ENCODE results near the gene YARS1.

The YARS1 gene

DNA sequence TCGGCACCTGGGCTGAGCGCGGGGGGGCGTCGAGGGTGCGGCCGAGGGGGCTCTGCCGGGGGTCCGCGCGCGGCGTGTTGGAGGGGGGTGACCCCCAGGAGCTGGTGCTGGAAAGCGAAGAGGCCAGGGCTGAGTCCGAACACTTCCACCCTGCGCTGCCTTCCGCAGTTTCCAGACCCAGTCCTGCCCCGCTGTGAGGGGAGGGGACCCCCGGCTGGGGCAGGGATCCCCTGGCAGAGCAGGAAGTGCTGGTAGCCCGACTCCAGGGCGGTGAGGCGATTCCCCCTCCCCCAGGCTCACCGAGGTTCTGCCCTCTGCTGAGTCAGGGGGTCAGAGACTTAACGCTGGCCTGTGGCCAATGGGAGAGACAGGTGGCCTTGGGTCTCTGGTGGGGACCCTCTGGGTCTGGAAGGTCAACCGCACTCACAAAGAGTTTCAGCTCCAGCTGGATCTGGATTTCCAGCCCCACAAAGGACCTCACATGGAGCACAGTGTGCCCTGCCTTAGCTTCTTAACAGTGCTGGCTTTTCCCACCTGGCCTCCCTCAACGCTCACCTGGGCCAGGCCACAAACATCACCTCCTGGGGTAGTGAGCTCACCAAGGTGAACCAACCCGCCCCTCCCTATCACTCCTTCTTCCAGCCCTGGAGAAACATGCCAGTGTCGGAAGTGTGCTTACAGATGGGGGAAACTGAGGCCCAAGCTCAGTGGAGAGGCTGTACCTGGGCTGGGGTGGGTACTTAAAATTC lies 74.8 kb downstream of the YARS1 start:
- no peak for DNase-seq
- H4K91ac ChIP-seq (ENCODE audit: low read length) = peak overlapping the region; percentile 72
- H2AK5ac ChIP-seq (ENCODE audit: low read length, severe bottlenecking) = peak overlapping the region; percentile 89
- H3K36me3 ChIP-seq (ENCODE audit: control insufficient read depth in 1 of 2, insufficient read depth in 2 of 2, low read depth in 1 of 2, low read length in 2 of 2) = peaks cover 0 to 4% of the 10 kb centered on the region in 2 experiments
- peak overlapping the region in 1 of 2 experiments; percentile 78 for H3K23ac ChIP-seq (ENCODE audit: low read length in 2 of 2)
- H3K4me2 ChIP-seq (ENCODE audit: low read length, poor library complexity, severe bottlenecking) = peak overlapping the region; percentile 86
- peak overlapping the region; percentile 85 for H3K9ac ChIP-seq (ENCODE audit: low read length)
- peaks cover 0 to 4% of the 10 kb centered on the region in 2 experiments for H3K27me3 ChIP-seq (ENCODE audit: control insufficient read depth in 1 of 2, insufficient read depth in 1 of 2, low read length in 2 of 2)
- peaks cover 21% of the 10 kb centered on the region for H3K79me1 ChIP-seq (replicated peaks; ENCODE audit: low read length, poor library complexity, severe bottlenecking)
- no peak overlapping the region for H2BK120ac ChIP-seq (ENCODE audit: low read depth, low read length)
- peak overlapping the region; percentile 2 to 93 for H3K18ac ChIP-seq (ENCODE audit: low read depth in 1 of 2, low read length in 2 of 2)
- no peaks in the 10 kb centered on the region for H3K9me3 ChIP-seq (ENCODE audit: control insufficient read depth, low read length)
- peak overlapping the region; percentile 36 to 81 for H3K14ac ChIP-seq (ENCODE audit: low read length in 2 of 2)
- H2AFZ ChIP-seq (ENCODE audit: low read depth, low read length) = peak overlapping the region; percentile 58
- no peak overlapping the region for H2BK5ac ChIP-seq (ENCODE audit: low read depth, low read length, poor library complexity, severe bottlenecking)
- peak overlapping the region; percentile 17 for H3K27ac ChIP-seq (ENCODE audit: low read length, poor library complexity, severe bottlenecking)
- peaks cover 24% of the 10 kb centered on the region for H3K4me1 ChIP-seq (ENCODE audit: control insufficient read depth, insufficient read depth, low read depth, low read length)
- 13% methylated on average over 27 of the region's 28 CpGs for WGBS
- peak overlapping the region; percentile 58 to 79 for H3K4ac ChIP-seq (ENCODE audit: low read depth in 1 of 2, low read length in 2 of 2)
- peak overlapping the region; percentile 83 to 87 for H3K4me3 ChIP-seq (ENCODE audit: insufficient read depth in 1 of 2, low read depth in 1 of 2, low read length in 2 of 2)
- H2BK15ac ChIP-seq (ENCODE audit: low read depth, poor library complexity, severe bottlenecking) = peak overlapping the region; percentile 12
- peak overlapping the region in 1 of 2 experiments; percentile 57 for H2BK12ac ChIP-seq (ENCODE audit: low read length in 2 of 2)
- H4K8ac ChIP-seq (ENCODE audit: low read length) = peak overlapping the region; percentile 33

DNA sequence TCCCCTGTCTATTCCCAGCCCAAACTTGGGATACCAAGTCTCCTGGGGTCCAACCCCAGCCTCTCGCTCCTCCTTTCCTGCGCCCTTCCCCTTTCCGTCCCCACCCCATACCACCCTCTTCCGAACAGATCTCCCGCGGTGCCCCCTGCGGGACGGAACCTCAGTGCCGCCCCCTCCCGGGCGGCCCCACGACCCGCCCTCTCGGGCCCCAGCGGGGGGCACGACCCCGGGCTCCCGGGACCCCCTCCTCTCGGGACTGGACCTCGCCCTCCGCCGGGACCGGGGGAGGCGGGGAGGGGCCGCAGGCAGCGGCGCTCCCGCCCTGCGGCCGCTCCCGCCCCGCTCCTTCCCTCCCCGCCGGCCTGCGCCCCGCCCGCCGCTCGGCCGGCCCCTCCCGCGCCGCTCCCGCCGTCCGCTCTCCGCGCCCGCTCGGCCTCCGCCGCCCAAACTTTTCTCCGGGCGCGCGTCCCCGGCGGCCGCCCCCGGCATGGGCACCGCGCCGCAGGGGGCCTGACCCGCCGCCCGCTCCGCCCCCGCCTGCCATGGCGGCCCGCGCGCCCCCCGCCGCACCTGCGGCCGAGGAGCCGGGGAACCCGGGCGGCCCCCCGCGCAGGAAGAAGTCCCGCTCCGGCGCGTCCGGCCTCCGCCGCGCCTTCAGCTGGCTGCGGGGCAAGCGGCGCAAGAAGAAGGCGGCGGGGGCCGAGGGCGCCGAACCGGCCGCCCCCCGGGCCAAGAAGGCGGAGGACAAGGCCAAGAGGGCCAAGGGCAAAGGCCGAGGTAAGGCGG lies 75.6 kb downstream of the YARS1 start:
- H4K91ac ChIP-seq (ENCODE audit: low read length) = peak overlapping the region; percentile 72
- H3K4me3 ChIP-seq (ENCODE audit: insufficient read depth in 1 of 2, low read depth in 1 of 2, low read length in 2 of 2) = peak overlapping the region; percentile 83 to 87
- no peak overlapping the region for H2AK5ac ChIP-seq (ENCODE audit: low read length, severe bottlenecking)
- H3K4me1 ChIP-seq (ENCODE audit: control insufficient read depth, insufficient read depth, low read depth, low read length) = peaks cover 24% of the 10 kb centered on the region
- peaks cover 17% of the 10 kb centered on the region for H3K79me1 ChIP-seq (replicated peaks; ENCODE audit: low read length, poor library complexity, severe bottlenecking)
- H2BK5ac ChIP-seq (ENCODE audit: low read depth, low read length, poor library complexity, severe bottlenecking) = no peak overlapping the region
- peak overlapping the region in 1 of 2 experiments; percentile 57 for H2BK12ac ChIP-seq (ENCODE audit: low read length in 2 of 2)
- H2BK15ac ChIP-seq (ENCODE audit: low read depth, poor library complexity, severe bottlenecking) = peak overlapping the region; percentile 86
- peak overlapping the region; percentile 86 for H3K4me2 ChIP-seq (ENCODE audit: low read length, poor library complexity, severe bottlenecking)
- peak overlapping the region in 1 of 2 experiments; percentile 79 for H3K4ac ChIP-seq (ENCODE audit: low read depth in 1 of 2, low read length in 2 of 2)
- H4K8ac ChIP-seq (ENCODE audit: low read length) = peak overlapping the region; percentile 33
- H3K18ac ChIP-seq (ENCODE audit: low read depth in 1 of 2, low read length in 2 of 2) = peak overlapping the region; percentile 2 to 86
- peak overlapping the region; percentile 85 for H3K9ac ChIP-seq (ENCODE audit: low read length)
- peak overlapping the region; percentile 36 to 81 for H3K14ac ChIP-seq (ENCODE audit: low read length in 2 of 2)
- under 1% methylated on average over 50 of the region's 103 CpGs for WGBS
- H3K9me3 ChIP-seq (ENCODE audit: control insufficient read depth, low read length) = no peaks in the 10 kb centered on the region
- DNase-seq = no peak
- peaks cover 0 to 4% of the 10 kb centered on the region in 2 experiments for H3K36me3 ChIP-seq (ENCODE audit: control insufficient read depth in 1 of 2, insufficient read depth in 2 of 2, low read depth in 1 of 2, low read length in 2 of 2)
- no peak overlapping the region for H2BK120ac ChIP-seq (ENCODE audit: low read depth, low read length)
- H3K27ac ChIP-seq (ENCODE audit: low read length, poor library complexity, severe bottlenecking) = no peak overlapping the region
- peak overlapping the region; percentile 58 for H2AFZ ChIP-seq (ENCODE audit: low read depth, low read length)
- H3K27me3 ChIP-seq (ENCODE audit: control insufficient read depth in 1 of 2, insufficient read depth in 1 of 2, low read length in 2 of 2) = peaks cover 0 to 7% of the 10 kb centered on the region in 2 experiments
- H3K23ac ChIP-seq (ENCODE audit: low read length in 2 of 2) = peak overlapping the region in 1 of 2 experiments; percentile 78

DNA sequence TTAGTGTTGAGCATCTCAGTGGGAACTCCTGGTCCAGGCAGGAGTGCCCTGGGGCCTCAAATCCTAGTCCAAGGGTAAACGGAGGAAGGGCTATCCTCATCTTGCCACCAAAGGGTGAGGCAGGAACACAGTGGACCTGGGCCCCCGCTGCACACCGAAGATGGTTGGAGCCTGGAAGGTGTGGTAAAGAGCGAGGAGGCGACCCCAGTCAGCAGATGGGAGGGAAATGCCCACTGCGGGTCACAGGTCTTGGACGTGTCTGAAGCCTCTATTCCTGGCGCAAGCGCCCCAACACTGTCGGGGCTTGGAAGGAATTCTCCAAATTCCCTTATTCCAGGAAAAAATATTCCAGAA lies 76.1 kb downstream of the YARS1 start:
- Histone ChIP-seq H3K4ac (ENCODE audit: low read depth in 1 of 2, low read length in 2 of 2) (no peak overlapping the region), H2BK15ac (ENCODE audit: low read depth, poor library complexity, severe bottlenecking) (no peak overlapping the region), H2AK5ac (ENCODE audit: low read length, severe bottlenecking) (peak overlapping the region; percentile 36), H3K23ac (ENCODE audit: low read length in 2 of 2) (no peak overlapping the region), H4K91ac (ENCODE audit: low read length) (peak overlapping the region; percentile 52), H3K9me3 (ENCODE audit: control insufficient read depth, low read length) (no peaks in the 10 kb centered on the region), H3K27me3 (ENCODE audit: control insufficient read depth in 1 of 2, insufficient read depth in 1 of 2, low read length in 2 of 2) (peaks cover 0 to 7% of the 10 kb centered on the region in 2 experiments), H4K8ac (ENCODE audit: low read length) (peak overlapping the region; percentile 0), H3K27ac (ENCODE audit: low read length, poor library complexity, severe bottlenecking) (no peak overlapping the region), H3K14ac (ENCODE audit: low read length in 2 of 2) (no peak overlapping the region), H3K36me3 (ENCODE audit: control insufficient read depth in 1 of 2, insufficient read depth in 2 of 2, low read depth in 1 of 2, low read length in 2 of 2) (peaks cover 0 to 4% of the 10 kb centered on the region in 2 experiments), H3K18ac (ENCODE audit: low read depth in 1 of 2, low read length in 2 of 2) (peak overlapping the region in 1 of 2 experiments; percentile 70), H3K9ac (ENCODE audit: low read length) (peak overlapping the region; percentile 80), H2BK120ac (ENCODE audit: low read depth, low read length) (no peak overlapping the region), H2BK12ac (ENCODE audit: low read length in 2 of 2) (no peak overlapping the region), H2BK5ac (ENCODE audit: low read depth, low read length, poor library complexity, severe bottlenecking) (no peak overlapping the region), H3K4me3 (ENCODE audit: insufficient read depth in 1 of 2, low read depth in 1 of 2, low read length in 2 of 2) (peak overlapping the region; percentile 78 to 83), H3K4me1 (ENCODE audit: control insufficient read depth, insufficient read depth, low read depth, low read length) (peaks cover 27% of the 10 kb centered on the region), H3K4me2 (ENCODE audit: low read length, poor library complexity, severe bottlenecking) (peak overlapping the region; percentile 86), H2AFZ (ENCODE audit: low read depth, low read length) (no peak overlapping the region), H3K79me1 (replicated peaks; ENCODE audit: low read length, poor library complexity, severe bottlenecking) (peaks cover 14% of the 10 kb centered on the region)
- 39% methylated on average over 10 of the region's 10 CpGs for WGBS
- DNase-seq = no peak
